OCI-LY1 (cell line): Measurements from ENCODE around the gene GLB1L.

ENCODE experiments used
- H2AFZ ChIP-seq: fragments of 200-600 bp; sonication (generic), shearing (Covaris generic); 2 replicates; pipeline ENCODE4 v1.6.0; 2014; ENCODE audit warnings: antibody characterized with exemption, mild to moderate bottlenecking, low read length
- H3F3A ChIP-seq: fragments of 200-600 bp; sonication (generic), shearing (Covaris generic); 2 replicates; pipeline ENCODE4 v1.6.0; 2014; ENCODE audit warnings: mild to moderate bottlenecking, antibody characterized with exemption, low read length, moderate library complexity; ENCODE audit not compliant: insufficient read depth
- H3K27ac ChIP-seq: fragments of 200-600 bp; sonication (generic); 2 replicates; pipeline ENCODE4 v1.5.1; 2014; ENCODE audit warnings: low read length, mixed run types, mild to moderate bottlenecking, low read depth; ENCODE audit not compliant: poor library complexity, severe bottlenecking
- H3K27me3 ChIP-seq: fragments of 200-600 bp; sonication (generic); 2 replicates; pipeline ENCODE4 v1.6.0; 2014; ENCODE audit warnings: antibody characterized with exemption, mild to moderate bottlenecking, low read length, moderate library complexity; ENCODE audit not compliant: insufficient read depth
- H3K36me3 ChIP-seq: fragments of 200-600 bp; sonication (generic); 2 replicates; pipeline ENCODE4 v1.6.1; 2014; ENCODE audit warnings: mild to moderate bottlenecking, antibody characterized with exemption, low read length, moderate library complexity, mixed read lengths; ENCODE audit not compliant: insufficient read depth
- H3K4me1 ChIP-seq: fragments of 200-600 bp; sonication (generic); 2 replicates; pipeline ENCODE4 v1.5.1; 2014; ENCODE audit warnings: mild to moderate bottlenecking, low read length, moderate library complexity; ENCODE audit not compliant: insufficient read depth, severe bottlenecking
- H3K4me2 ChIP-seq: fragments of 200-600 bp; sonication (generic), shearing (Covaris generic); 2 replicates; pipeline ENCODE4 v1.6.1; 2014; ENCODE audit warnings: low read length
- H3K4me3 ChIP-seq: fragments of 200-600 bp; sonication (generic); 2 replicates; pipeline ENCODE4 v1.5.1; 2014; ENCODE audit warnings: low read length, low read depth, mild to moderate bottlenecking, mixed read lengths; ENCODE audit not compliant: poor library complexity, severe bottlenecking
- H3K79me2 ChIP-seq: fragments of 200-600 bp; shearing (Covaris generic); 2 replicates; pipeline ENCODE4 v1.6.1; 2016; ENCODE audit warnings: mixed run types, low read length, mixed read lengths; ENCODE audit not compliant: insufficient read depth
- H3K9ac ChIP-seq: fragments of 200-600 bp; sonication (generic), shearing (Covaris generic); 2 replicates; pipeline ENCODE4 v1.6.1; 2014; ENCODE audit warnings: mild to moderate bottlenecking, low read length, mixed read lengths
- H3K9me2 ChIP-seq: fragments of 200-600 bp; sonication (generic), shearing (Covaris generic); 2 replicates; pipeline ENCODE4 v1.6.1; 2014; ENCODE audit warnings: low read depth, mild to moderate bottlenecking, low read length, mixed read lengths
- H3K9me3 ChIP-seq: fragments of 200-600 bp; shearing (Covaris generic); 2 replicates; pipeline ENCODE4 v1.6.1; 2014; ENCODE audit warnings: low read length, mixed read lengths
- H4K20me1 ChIP-seq: fragments of 200-600 bp; sonication (generic), shearing (Covaris generic); 2 replicates; pipeline ENCODE4 v1.6.0; 2016; ENCODE audit warnings: mild to moderate bottlenecking, low read length; ENCODE audit not compliant: insufficient read depth
- EZH2 ChIP-seq: fragments of 200-600 bp; sonication (generic), shearing (Covaris generic); IDR thresholded peaks from 2 replicates; pipeline ENCODE4 v1.8.0; 2017; ENCODE audit warnings: borderline replicate concordance, mixed run types, mild to moderate bottlenecking, antibody characterized with exemption, low read length, moderate library complexity, mixed read lengths
- TF ChIP-seq, protein P1 (sequence below): fragments of 200-600 bp; sonication (generic), shearing (Covaris generic); IDR thresholded peaks from 2 replicates; pipeline ENCODE4 v1.5.1; 2017; ENCODE audit warnings: mild to moderate bottlenecking, antibody characterized with exemption, low read length, moderate library complexity, mixed read lengths

The GLB1L gene

DNA sequence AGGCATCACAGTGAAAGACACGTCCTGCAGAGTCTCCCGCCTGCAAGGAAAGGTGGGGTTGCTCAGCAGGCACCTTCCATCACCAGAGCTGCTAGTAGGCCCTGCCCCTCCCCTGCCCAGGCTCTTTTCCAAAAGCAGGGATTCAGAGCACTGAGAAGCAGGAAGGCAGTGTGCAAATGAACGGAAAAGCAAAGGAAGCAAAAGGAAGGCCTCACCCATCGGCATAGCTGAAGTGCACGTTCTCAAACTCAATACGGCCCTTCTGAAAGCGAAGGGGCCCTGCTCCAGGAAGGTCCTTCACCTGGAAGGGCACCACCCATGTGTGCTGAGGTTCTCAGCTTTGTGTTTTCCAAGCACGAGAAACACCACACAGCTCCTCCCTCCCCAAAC is 32.2 kb downstream of the GLB1L start:
- no peaks in the 10 kb centered on the region for H3K9me3 ChIP-seq
- TF ChIP-seq, protein P1, sequence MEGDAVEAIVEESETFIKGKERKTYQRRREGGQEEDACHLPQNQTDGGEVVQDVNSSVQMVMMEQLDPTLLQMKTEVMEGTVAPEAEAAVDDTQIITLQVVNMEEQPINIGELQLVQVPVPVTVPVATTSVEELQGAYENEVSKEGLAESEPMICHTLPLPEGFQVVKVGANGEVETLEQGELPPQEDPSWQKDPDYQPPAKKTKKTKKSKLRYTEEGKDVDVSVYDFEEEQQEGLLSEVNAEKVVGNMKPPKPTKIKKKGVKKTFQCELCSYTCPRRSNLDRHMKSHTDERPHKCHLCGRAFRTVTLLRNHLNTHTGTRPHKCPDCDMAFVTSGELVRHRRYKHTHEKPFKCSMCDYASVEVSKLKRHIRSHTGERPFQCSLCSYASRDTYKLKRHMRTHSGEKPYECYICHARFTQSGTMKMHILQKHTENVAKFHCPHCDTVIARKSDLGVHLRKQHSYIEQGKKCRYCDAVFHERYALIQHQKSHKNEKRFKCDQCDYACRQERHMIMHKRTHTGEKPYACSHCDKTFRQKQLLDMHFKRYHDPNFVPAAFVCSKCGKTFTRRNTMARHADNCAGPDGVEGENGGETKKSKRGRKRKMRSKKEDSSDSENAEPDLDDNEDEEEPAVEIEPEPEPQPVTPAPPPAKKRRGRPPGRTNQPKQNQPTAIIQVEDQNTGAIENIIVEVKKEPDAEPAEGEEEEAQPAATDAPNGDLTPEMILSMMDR = no peak
- no peak for TF ChIP-seq EZH2
- no peak overlapping the region for H3K4me2 ChIP-seq
- H3K79me2 ChIP-seq = no peaks in the 10 kb centered on the region
- no peak overlapping the region for H3K27ac ChIP-seq
- H3K36me3 ChIP-seq = peaks cover 79% of the 10 kb centered on the region
- 0 out of 2 replicates have a peak, but pooled peaks cover 3% of the 10 kb centered on the region for H3F3A ChIP-seq
- H3K27me3 ChIP-seq = no peaks in the 10 kb centered on the region
- H3K9ac ChIP-seq = no peak overlapping the region
- no peak overlapping the region for H2AFZ ChIP-seq
- H3K4me1 ChIP-seq = peaks cover 15% of the 10 kb centered on the region
- H3K9me2 ChIP-seq = no peaks in the 10 kb centered on the region
- H3K4me3 ChIP-seq = no peak overlapping the region
- H4K20me1 ChIP-seq = no peaks in the 10 kb centered on the region

GRCh38 chr2:219210886-219211362 is 34.3 kb downstream of the GLB1L start:
- no peak overlapping the region for H3K4me2 ChIP-seq
- H3K27ac ChIP-seq = peak overlapping the region; percentile 45
- no peak overlapping the region for H2AFZ ChIP-seq
- no peak overlapping the region; the same call in 1 of the 2 replicates for H3K9ac ChIP-seq
- H3F3A ChIP-seq = 0 out of 2 replicates have a peak, but pooled peaks cover 3% of the 10 kb centered on the region
- H3K79me2 ChIP-seq = no peaks in the 10 kb centered on the region
- no peaks in the 10 kb centered on the region for H3K9me3 ChIP-seq
- H3K4me3 ChIP-seq = no peak overlapping the region
- H4K20me1 ChIP-seq = no peaks in the 10 kb centered on the region
- no peaks in the 10 kb centered on the region for H3K27me3 ChIP-seq
- peaks cover 19% of the 10 kb centered on the region for H3K4me1 ChIP-seq
- TF ChIP-seq, protein P1 = no peak
- no peak for TF ChIP-seq EZH2
- no peaks in the 10 kb centered on the region for H3K9me2 ChIP-seq
- peaks cover 76% of the 10 kb centered on the region for H3K36me3 ChIP-seq

- Histone ChIP-seq H4K20me1 (no peaks in the 10 kb centered on the region), H3K9me3 (no peaks in the 10 kb centered on the region), H3K4me2 (no peak overlapping the region), H3F3A (0 out of 2 replicates have a peak, but pooled peaks cover 3% of the 10 kb centered on the region), H2AFZ (no peak overlapping the region), H3K36me3 (peaks cover 73% of the 10 kb centered on the region), H3K4me1 (peaks cover 21% of the 10 kb centered on the region), H3K79me2 (no peaks in the 10 kb centered on the region), H3K27ac (no peak overlapping the region), H3K9me2 (no peaks in the 10 kb centered on the region), H3K9ac (no peak overlapping the region), H3K27me3 (no peaks in the 10 kb centered on the region), H3K4me3 (no peak overlapping the region)
- TF ChIP-seq, protein P1 = no peak
- no peak for TF ChIP-seq EZH2
These were observed 34.9 kb downstream of the GLB1L start for GRCh38 chr2:219210196-219210885.
